Measurements from ENCODE around the gene ATPAF1. TPM values are rescaled to one million over a fixed set of nuclear protein-coding genes. Genes with fewer than 3 reads are reported as not detected.

Gene ATPAF1
- polyA plus RNA-seq, 2 of the 4 experiments (the other 2 are of a cell fraction) = 28.9 to 63.7 TPM

DNA sequence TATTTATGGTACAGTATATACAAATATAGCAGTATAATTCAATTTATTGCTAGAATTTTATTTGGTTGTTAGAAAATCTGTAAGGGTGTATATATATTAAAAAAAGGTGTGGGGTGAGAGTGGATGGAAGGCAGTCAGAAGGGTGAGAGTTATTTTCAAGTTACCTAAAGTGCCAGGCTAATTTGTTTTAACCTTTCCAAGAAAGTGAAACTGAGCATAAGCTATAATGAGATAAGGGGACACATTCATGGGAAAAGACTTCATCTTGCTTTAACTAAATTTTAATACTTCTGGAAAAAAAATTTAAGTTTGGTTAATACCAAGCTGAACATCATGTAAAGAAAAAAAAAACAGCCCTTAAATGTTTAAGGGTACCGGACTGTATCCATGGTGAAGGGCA, 8.4 kb upstream of the ATPAF1 start:
- H3K4me1 ChIP-seq = no peaks in the 10 kb centered on the region
- no peak for TF ChIP-seq RAD21 (conservative IDR thresholded peaks at IDR 0.05 in 1 of 2, IDR thresholded peaks at IDR 0.05 in 1 of 2)
- TF ChIP-seq HDAC2 (IDR thresholded peaks at IDR 0.05) = no peak
- TF ChIP-seq ZC3H11A (IDR thresholded peaks at IDR 0.05) = no peak
- no peak for TF ChIP-seq KDM5A (IDR thresholded peaks at IDR 0.05)
- TF ChIP-seq GATA3 (IDR thresholded peaks at IDR 0.05; ENCODE audit: borderline replicate concordance) = no peak
- no peak for TF ChIP-seq MAZ (IDR thresholded peaks at IDR 0.05; ENCODE audit: borderline replicate concordance, low read depth, low read length)
- DNase-seq (ENCODE audit: low read depth in 1 of 2, low spot score in 1 of 2) (no peak), FAIRE-seq (no peak), ATAC-seq (no peak)
- H3K9me3 ChIP-seq = no peaks in the 10 kb centered on the region
- no peak overlapping the region for H3K27ac ChIP-seq
- POLR2A ChIA-PET = no interaction called here
- no peak overlapping the region for H3K4me3 ChIP-seq
- WGBS (ENCODE audit: missing lambda C conversion rate) = 96% methylated on average over 1 of the region's 1 CpG
- CTCF ChIA-PET = interaction anchor here (2.9 kb wide), 1 partner anchor 54 kb away, joined by 8 read pairs; no protein-coding TSS in a partner anchor
- no peak overlapping the region for H3K4me2 ChIP-seq

DNA sequence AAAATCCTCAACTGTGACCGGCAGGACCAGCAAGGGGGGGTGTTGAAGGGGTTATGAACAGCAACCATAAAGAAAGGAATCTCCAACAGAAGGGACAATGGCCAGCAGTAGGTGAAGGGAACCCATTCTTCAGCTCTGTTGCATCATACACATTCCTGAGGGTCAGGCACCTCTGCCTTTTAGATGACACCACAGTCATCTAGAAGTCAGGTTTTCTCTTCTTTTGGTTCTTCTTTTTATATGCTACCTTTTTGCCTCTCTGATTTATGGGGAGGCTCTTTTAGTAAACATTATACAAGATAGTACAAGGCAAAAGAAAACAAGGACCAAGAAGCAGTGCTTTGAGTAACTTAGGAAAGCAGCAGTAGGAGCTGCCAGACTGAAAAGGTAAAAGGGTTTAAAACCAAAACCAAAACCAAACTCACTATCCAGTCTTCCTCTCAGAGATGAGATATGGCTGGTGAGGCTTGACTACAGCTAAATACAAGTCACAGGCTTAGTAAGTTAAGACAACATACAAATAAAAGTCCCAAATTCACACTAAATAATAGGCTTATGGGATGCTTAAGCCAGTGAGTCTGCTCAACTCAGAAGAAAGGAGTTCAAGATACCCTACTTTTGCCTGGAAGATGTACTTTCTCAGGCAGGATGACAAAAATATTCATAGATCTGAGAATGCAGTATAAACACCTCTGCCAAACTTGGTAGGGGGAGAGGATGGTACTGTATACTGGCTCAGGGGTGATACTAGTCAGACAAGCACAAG, 7.6 kb upstream of the ATPAF1 start:
- ChIA-PET CTCF (interaction anchor here (0.6 to 2.9 kb wide), 2 partner anchors 8 to 53 kb away, joined by 3 to 8 read pairs; no protein-coding TSS in a partner anchor), POLR2A (no interaction called here)
- H3K9me3 ChIP-seq = no peaks in the 10 kb centered on the region
- no peak for DNase-seq (ENCODE audit: low read depth in 1 of 2, low spot score in 1 of 2)
- FAIRE-seq = no peak
- no peak overlapping the region for H3K4me3 ChIP-seq
- TF ChIP-seq TFCP2L1 (CRISPR knock-in tag; IDR thresholded peaks at IDR 0.05) (no peak), CBX2 (IDR thresholded peaks at IDR 0.05; ENCODE audit: borderline replicate concordance, low read depth) (no peak)
- ATAC-seq = no peak
- no peaks in the 10 kb centered on the region for H3K4me1 ChIP-seq
- H3K4me2 ChIP-seq = no peak overlapping the region
- no peak overlapping the region for H3K27ac ChIP-seq
- 91% methylated on average over 1 of the region's 1 CpG for WGBS (ENCODE audit: missing lambda C conversion rate)

DNA sequence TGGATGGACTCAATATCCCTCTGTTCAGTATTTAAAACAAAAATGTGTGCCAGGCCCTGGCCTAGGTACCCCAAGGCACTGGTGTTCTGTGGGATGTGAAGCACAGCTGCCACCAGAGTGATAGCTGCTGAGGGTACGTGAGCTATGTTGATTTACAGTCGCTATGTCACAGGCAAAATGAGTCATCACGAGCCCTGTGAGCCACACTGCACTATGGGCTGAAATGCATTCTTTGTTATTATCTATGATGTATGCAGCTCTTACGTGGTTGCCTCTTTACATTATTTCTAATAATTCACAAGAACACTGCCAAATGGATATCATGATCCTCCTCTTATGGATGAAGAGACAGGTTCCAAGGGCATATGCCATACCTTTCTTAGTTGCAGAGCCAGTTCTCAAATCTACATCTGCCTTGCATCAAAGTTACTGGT, 5.6 kb upstream of the ATPAF1 start:
- CTCF ChIA-PET = interaction anchor here (0.8 kb wide), 1 partner anchor 51 kb away, joined by 3 read pairs; no protein-coding TSS in a partner anchor
- Histone ChIP-seq H3K27ac (no peak overlapping the region), H3K4me1 (0 out of 3 replicates have a peak, but pooled peaks cover 3% of the 10 kb centered on the region), H3K4me2 (no peak overlapping the region), H3K9me3 (no peaks in the 10 kb centered on the region), H3K4me3 (no peak overlapping the region)
- WGBS (ENCODE audit: missing lambda C conversion rate) = 46% methylated on average over 4 of the region's 4 CpGs
- POLR2A ChIA-PET = no interaction called here
- TF ChIP-seq POLR2A (IDR thresholded peaks at IDR 0.05; ENCODE audit: low read length) = no peak
- TF ChIP-seq JUN (IDR thresholded peaks at IDR 0.05) = no peak
- TF ChIP-seq, protein P1, sequence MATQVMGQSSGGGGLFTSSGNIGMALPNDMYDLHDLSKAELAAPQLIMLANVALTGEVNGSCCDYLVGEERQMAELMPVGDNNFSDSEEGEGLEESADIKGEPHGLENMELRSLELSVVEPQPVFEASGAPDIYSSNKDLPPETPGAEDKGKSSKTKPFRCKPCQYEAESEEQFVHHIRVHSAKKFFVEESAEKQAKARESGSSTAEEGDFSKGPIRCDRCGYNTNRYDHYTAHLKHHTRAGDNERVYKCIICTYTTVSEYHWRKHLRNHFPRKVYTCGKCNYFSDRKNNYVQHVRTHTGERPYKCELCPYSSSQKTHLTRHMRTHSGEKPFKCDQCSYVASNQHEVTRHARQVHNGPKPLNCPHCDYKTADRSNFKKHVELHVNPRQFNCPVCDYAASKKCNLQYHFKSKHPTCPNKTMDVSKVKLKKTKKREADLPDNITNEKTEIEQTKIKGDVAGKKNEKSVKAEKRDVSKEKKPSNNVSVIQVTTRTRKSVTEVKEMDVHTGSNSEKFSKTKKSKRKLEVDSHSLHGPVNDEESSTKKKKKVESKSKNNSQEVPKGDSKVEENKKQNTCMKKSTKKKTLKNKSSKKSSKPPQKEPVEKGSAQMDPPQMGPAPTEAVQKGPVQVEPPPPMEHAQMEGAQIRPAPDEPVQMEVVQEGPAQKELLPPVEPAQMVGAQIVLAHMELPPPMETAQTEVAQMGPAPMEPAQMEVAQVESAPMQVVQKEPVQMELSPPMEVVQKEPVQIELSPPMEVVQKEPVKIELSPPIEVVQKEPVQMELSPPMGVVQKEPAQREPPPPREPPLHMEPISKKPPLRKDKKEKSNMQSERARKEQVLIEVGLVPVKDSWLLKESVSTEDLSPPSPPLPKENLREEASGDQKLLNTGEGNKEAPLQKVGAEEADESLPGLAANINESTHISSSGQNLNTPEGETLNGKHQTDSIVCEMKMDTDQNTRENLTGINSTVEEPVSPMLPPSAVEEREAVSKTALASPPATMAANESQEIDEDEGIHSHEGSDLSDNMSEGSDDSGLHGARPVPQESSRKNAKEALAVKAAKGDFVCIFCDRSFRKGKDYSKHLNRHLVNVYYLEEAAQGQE (IDR thresholded peaks at IDR 0.05) = no peak
- TF ChIP-seq SREBF2 (IDR thresholded peaks at IDR 0.05) = no peak
- TF ChIP-seq, protein P2, sequence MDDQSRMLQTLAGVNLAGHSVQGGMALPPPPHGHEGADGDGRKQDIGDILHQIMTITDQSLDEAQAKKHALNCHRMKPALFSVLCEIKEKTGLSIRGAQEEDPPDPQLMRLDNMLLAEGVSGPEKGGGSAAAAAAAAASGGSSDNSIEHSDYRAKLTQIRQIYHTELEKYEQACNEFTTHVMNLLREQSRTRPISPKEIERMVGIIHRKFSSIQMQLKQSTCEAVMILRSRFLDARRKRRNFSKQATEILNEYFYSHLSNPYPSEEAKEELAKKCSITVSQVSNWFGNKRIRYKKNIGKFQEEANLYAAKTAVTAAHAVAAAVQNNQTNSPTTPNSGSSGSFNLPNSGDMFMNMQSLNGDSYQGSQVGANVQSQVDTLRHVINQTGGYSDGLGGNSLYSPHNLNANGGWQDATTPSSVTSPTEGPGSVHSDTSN (IDR thresholded peaks at IDR 0.05) = no peak
- no peak for TF ChIP-seq SMC3 (IDR thresholded peaks at IDR 0.05)
- TF ChIP-seq E2F6 (IDR thresholded peaks at IDR 0.05; ENCODE audit: borderline replicate concordance, low read depth) = no peak
- no peak for TF ChIP-seq ZSCAN20 (CRISPR knock-in tag; IDR thresholded peaks at IDR 0.05)
- no peak for TF ChIP-seq USF2 (IDR thresholded peaks at IDR 0.05)
- no peak for TF ChIP-seq KDM5A (IDR thresholded peaks at IDR 0.05)
- TF ChIP-seq, protein P3, sequence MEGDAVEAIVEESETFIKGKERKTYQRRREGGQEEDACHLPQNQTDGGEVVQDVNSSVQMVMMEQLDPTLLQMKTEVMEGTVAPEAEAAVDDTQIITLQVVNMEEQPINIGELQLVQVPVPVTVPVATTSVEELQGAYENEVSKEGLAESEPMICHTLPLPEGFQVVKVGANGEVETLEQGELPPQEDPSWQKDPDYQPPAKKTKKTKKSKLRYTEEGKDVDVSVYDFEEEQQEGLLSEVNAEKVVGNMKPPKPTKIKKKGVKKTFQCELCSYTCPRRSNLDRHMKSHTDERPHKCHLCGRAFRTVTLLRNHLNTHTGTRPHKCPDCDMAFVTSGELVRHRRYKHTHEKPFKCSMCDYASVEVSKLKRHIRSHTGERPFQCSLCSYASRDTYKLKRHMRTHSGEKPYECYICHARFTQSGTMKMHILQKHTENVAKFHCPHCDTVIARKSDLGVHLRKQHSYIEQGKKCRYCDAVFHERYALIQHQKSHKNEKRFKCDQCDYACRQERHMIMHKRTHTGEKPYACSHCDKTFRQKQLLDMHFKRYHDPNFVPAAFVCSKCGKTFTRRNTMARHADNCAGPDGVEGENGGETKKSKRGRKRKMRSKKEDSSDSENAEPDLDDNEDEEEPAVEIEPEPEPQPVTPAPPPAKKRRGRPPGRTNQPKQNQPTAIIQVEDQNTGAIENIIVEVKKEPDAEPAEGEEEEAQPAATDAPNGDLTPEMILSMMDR (IDR thresholded peaks at IDR 0.05) = no peak
- no peak for TF ChIP-seq ESRRA (IDR thresholded peaks at IDR 0.05; ENCODE audit: borderline replicate concordance, low read length)
- TF ChIP-seq CBX8 (IDR thresholded peaks at IDR 0.05) = no peak
- DNase-seq (ENCODE audit: low read depth in 1 of 2, low spot score in 1 of 2) (peak in 1 of 2 experiments; percentile 4), FAIRE-seq (no peak), ATAC-seq (0 out of 6 replicates have a peak, but pooled peaks have one; percentile 29 to 55)
